Motor neuron (in vitro differentiated cells): Measurements from ENCODE around the gene VDAC2. TPM values are rescaled to one million over a fixed set of nuclear protein-coding genes. Genes with fewer than 3 reads are reported as not detected.
"Not testable (repeated sequence)": the region's sequence is repeated elsewhere in the genome, so short reads cannot be mapped to it uniquely, and the experiment has no call there.

Source experiments
- ATAC-seq, 8 experiments: fragments of 200-7000 bp; cut with Tn5 transposase; replicated peaks in 6 of 8; 2 replicates each; pipeline ENCODE4 v1.8.0; 2021; ENCODE audit warnings: mild to moderate bottlenecking in 8 of 8, moderate library complexity in 8 of 8
- H3K27ac ChIP-seq, 2 donors: fragments of 250-450 bp; sonication (Bioruptor Pico); 2 replicates each; pipeline ENCODE4 v1.9.0; 2021; ENCODE audit warnings: antibody characterized with exemption in 2 of 2, mild to moderate bottlenecking in 2 of 2, moderate library complexity in 1 of 2
- H3K4me1 ChIP-seq, 2 donors: fragments of 250-450 bp; sonication (Bioruptor Pico); replicated peaks in 1 of 2; 2 replicates each; pipeline ENCODE4 v1.6.1; 2021; ENCODE audit warnings: antibody characterized with exemption in 2 of 2, mild to moderate bottlenecking in 2 of 2, moderate library complexity in 1 of 2
- H3K4me3 ChIP-seq, 5 donors: fragments of 250-450 bp; sonication (Bioruptor Pico); 2 replicates each; pipeline ENCODE4 v1.9.0; 2021; ENCODE audit warnings: antibody characterized with exemption in 5 of 5, mild to moderate bottlenecking in 5 of 5, moderate library complexity in 4 of 5
- whole genome bisulfite sequencing, 10 experiments: fragments of 450-650 bp; shearing (Covaris generic); methylation state at CpG; one replicate each; pipeline ENCODE4 v1.0.0; 2022; 5-methylcytosine and 5-hydroxymethylcytosine counted together
- in situ Hi-C, 9 experiments: fragments of 400-800 bp; cut with MboI; loops; one replicate each; pipeline ENCODE4 v1.15.0; 2021; ENCODE audit warnings: low sequenced_read_pairs in 9 of 9, low pct_unique_long_range_greater_than_20kb in 2 of 9; ENCODE audit not compliant: unreplicated experiment in 9 of 9
- total RNA-seq, 8 experiments: library from RNA; unstranded; fragments of 300-600 nt; gene quantifications; 2 replicates each; pipeline versions ENCODE4 v1.2.3 to v1.2.4, GENCODE V29; 2022

VDAC2 gene
- total RNA-seq, 8 experiments from 2014 or later: 198 to 262 (median 230) TPM

DNA sequence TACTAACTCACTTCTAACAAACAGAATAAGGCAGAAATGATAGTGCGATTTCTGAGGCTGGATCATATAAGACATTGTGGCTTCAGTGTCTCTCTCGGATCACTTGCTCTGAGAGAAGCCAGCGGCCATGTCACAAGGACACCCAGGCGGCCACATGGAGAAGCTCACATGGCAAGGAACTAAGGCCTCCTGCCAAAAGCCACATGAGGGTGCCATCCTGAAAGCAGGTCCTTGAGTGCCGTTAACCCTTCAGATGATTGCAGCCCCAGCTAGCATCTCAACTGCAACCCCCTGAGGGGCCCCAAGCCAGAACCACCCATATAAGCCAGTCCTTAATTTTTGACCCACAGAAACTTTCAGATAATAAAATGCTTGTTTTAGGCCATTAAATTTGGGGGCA lies 6.9 kb upstream of the VDAC2 start:
- Histone ChIP-seq H3K4me3 (no peak overlapping the region), H3K4me1 (peaks cover 0 to 6% of the 10 kb centered on the region in 2 donors), H3K27ac (no peak overlapping the region)
- WGBS, 10 experiments: 81 to 100% (median 87%) methylated on average over 1 to 4 of the region's 5 CpGs; no CpG with 5 or more reads in 5 of the 10 experiments
- in situ Hi-C loops: no loop called here
- ATAC-seq: no peak

DNA sequence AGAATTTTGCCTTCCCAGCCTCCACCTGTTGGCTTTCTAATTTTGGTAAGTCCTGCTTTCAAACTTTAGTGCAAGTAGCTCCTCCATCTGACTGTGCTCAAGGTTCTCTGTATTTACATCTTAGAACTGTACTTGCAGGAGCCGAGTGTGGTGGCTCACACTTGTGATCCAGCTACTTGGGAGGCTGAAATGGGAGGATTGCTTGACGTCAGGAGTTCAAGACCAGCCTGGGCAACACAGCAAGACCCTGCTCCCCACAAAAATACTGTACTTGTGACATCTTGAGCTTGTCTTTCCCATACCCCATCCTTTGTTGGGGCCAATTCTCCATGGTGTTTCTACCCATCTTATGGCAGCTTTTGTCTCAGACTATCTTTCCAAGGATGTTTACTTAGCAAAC lies 4.7 kb upstream of the VDAC2 start:
- in situ Hi-C loops: no loop called here
- ATAC-seq: no peak
- Histone ChIP-seq H3K4me3 (no peak overlapping the region), H3K4me1 (peaks cover 3 to 13% of the 10 kb centered on the region in 2 donors), H3K27ac (no peak overlapping the region)
- WGBS, 10 experiments: 88 to 100% (median 100%) methylated on average over 1 to 2 of the region's 2 CpGs; no CpG with 5 or more reads in 3 of the 10 experiments

DNA sequence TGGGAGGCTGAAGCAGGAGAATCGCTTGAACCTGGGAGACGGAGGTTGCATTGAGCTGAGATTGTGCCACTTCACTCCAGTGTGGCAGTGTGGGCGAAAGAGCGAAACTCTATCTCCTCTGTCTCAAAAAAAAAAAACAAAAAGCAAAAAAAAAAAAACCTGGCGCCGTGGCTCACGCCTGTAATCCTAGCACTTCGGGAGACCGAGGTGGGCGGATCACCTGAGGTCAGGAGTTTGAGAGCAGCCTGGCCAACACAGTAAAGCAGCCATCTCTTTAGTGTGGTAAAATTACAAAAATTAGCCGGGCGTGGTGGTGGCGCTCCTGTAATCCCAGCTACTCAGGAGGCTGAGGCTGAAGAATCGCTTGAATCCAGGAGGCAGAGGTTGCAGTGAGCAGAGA lies 4.0 kb upstream of the VDAC2 start:
- 90 to 100% (median 93%) methylated on average over 1 to 12 of the region's 14 CpGs; no CpG with 5 or more reads in 1 of the 10 experiments for WGBS, 10 experiments
- ATAC-seq, H3K4me3 ChIP-seq, in situ Hi-C loops, H3K27ac ChIP-seq: not testable (repeated sequence)
- H3K4me1 ChIP-seq: peaks cover 4 to 13% of the 10 kb centered on the region in 2 donors

GRCh38 chr10:75207079-75207856 lies 3.3 kb upstream of the VDAC2 start:
- Histone ChIP-seq H3K4me3 (no peak overlapping the region), H3K27ac (no peak overlapping the region), H3K4me1 (peaks cover 10 to 15% of the 10 kb centered on the region in 2 donors)
- in situ Hi-C loops: no loop called here
- no peak for ATAC-seq
- WGBS, 10 experiments: 23 to 88% (median 71%) methylated on average over 2 to 11 of the region's 13 CpGs

DNA sequence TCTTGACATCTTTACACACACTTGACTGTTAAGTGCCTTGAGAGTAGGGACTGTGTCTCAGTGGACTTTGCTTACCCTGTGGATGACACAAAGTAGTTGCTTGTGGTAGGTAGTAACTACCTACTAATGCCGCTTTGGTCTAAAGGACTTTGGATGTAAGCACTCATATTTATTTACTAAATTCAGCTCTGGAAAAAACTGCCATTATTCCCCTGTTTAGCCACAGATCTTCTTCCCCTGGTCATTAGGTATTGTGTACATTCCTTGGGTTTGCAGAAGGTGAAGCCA lies 2.8 kb upstream of the VDAC2 start:
- no peak overlapping the region for H3K27ac ChIP-seq
- in situ Hi-C loops: no loop called here
- H3K4me3 ChIP-seq: no peak overlapping the region
- no peak for ATAC-seq
- H3K4me1 ChIP-seq: peaks cover 11 to 15% of the 10 kb centered on the region in 2 donors
- WGBS, 10 experiments: 80 to 100% (median 100%) methylated on average over 1 of the region's 1 CpG; no CpG with 5 or more reads in 5 of the 10 experiments

DNA sequence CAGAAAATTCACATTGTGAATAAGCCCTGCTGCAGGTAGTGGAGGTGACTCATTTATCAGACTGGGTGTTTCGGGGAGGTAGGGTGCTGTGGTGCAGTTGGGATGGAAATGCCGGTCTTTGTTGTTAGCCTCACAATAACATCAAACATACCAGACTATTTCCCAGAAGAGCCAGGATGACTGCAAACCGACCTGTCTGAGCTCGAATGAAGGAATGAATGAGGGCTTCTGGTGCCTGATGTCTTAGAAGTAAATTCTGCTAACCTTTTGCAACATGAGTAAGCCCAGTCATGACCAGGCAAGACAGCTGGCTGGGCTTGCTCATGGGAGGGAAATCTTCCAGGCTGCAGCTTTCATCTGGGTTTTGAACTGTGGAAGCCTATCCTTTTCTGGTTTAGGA lies 2.4 kb upstream of the VDAC2 start:
- no peak overlapping the region for H3K27ac ChIP-seq
- WGBS, 10 experiments: 24 to 100% (median 75%) methylated on average over 1 to 3 of the region's 4 CpGs; no CpG with 5 or more reads in 4 of the 10 experiments

GRCh38 chr10:75209086-75209920 lies 1.3 kb upstream of the VDAC2 start:
- 77 to 98% (median 95%) methylated on average over 4 to 13 of the region's 16 CpGs for WGBS, 10 experiments
- Histone ChIP-seq H3K27ac (peak overlapping the region; percentile 99 to 100), H3K4me3 (peak overlapping the region; percentile 55 to 74 (median 59)), H3K4me1 (peaks cover 11 to 15% of the 10 kb centered on the region in 2 donors)
- ATAC-seq: no peak
- in situ Hi-C loops: no loop called here

More for the DNA sequence above, 2.4 kb upstream of the VDAC2 start:
- H3K4me1 ChIP-seq: peaks cover 11 to 15% of the 10 kb centered on the region in 2 donors
- in situ Hi-C loops: no loop called here
- no peak overlapping the region for H3K4me3 ChIP-seq
- no peak for ATAC-seq

GRCh38 chr10:75209921-75210281 lies 695 bp upstream of the VDAC2 start:
- in situ Hi-C loops: no loop called here
- 0 to 50% (median 3%) methylated on average over 2 to 15 of the region's 19 CpGs; no CpG with 5 or more reads in 3 of the 10 experiments for WGBS, 10 experiments
- Histone ChIP-seq H3K4me3 (peak overlapping the region; percentile 55 to 74 (median 59)), H3K27ac (peak overlapping the region; percentile 99 to 100), H3K4me1 (peaks cover 11 to 15% of the 10 kb centered on the region in 2 donors)
- ATAC-seq: peak; percentile 57 to 67 (median 62)

DNA sequence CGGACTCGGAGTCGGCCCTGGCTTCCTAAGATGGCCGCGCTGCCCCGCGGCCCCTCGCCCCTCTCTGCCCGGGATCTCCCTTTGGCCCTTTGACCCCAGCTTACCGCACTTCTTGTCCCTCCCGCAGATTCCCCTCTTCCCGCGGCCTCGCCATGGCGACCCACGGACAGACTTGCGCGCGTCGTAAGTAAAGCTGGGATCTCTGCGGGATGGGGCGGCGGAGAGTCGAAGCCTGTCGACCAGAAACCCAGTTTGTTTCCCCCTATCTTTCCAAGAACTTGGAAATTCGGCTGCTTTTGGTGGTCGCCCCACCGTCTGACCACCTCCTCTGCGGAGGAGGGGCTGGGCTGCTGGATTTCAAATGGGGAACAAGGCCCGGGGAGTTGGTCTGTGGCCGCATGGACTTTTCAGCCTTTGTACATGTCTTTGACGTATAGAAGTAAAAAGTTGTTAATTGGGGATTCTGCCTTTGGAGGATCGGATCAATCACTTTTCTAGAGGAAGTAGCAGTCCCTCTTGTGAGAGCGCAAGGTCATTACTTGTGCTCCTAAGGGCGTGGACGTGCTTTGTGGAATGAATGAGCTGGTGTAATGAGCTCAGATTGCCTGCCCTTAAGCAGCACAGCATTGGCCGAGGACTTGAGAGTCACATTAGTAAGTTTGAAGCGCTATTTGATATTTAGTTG lies 553 bp downstream of the VDAC2 start:
- WGBS, 10 experiments: 0 to 7% (median 0%) methylated on average over 1 to 13 of the region's 38 CpGs; no CpG with 5 or more reads in 2 of the 10 experiments
- Histone ChIP-seq H3K4me1 (peaks cover 11 to 15% of the 10 kb centered on the region in 2 donors), H3K27ac (peak overlapping the region; percentile 99 to 100), H3K4me3 (peak overlapping the region; percentile 55 to 74 (median 59))
- peak in 3 of 8 experiments; percentile 6 to 18 (median 14) for ATAC-seq
- in situ Hi-C loops: no loop called here

DNA sequence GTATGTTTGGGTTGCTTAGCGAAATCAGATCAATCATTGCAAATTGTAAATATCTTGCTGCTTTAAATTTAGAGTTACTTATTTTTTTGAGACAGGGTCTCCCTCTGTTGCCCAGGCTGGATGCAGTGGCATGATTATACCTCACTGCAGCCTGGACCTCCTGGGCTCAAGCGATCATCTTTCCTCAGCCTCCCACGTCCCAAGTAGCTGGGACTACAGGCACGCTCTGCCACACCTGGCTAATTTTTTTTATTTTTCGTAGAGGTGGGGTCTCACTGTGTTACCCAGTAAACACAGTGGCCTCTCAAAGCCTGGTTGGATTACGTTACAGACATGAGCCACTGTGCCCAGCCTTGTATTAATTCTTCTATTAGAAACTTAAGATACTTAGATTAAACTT lies 1.7 kb downstream of the VDAC2 start:
- in situ Hi-C loops: no loop called here
- 67 to 100% (median 90%) methylated on average over 1 to 5 of the region's 6 CpGs; no CpG with 5 or more reads in 2 of the 10 experiments for WGBS, 10 experiments
- peaks cover 11% of the 10 kb centered on the region in 2 donors for H3K4me1 ChIP-seq
- no peak overlapping the region for H3K27ac ChIP-seq
- ATAC-seq: no peak
- H3K4me3 ChIP-seq: peak overlapping the region in 2 of 5 donors; percentile 55 to 59

GRCh38 chr10:75220274-75220673 lies 9.7 kb downstream of the VDAC2 start:
- no peak overlapping the region for H3K27ac ChIP-seq
- 67 to 100% (median 100%) methylated on average over 1 to 4 of the region's 4 CpGs; no CpG with 5 or more reads in 4 of the 10 experiments for WGBS, 10 experiments

DNA sequence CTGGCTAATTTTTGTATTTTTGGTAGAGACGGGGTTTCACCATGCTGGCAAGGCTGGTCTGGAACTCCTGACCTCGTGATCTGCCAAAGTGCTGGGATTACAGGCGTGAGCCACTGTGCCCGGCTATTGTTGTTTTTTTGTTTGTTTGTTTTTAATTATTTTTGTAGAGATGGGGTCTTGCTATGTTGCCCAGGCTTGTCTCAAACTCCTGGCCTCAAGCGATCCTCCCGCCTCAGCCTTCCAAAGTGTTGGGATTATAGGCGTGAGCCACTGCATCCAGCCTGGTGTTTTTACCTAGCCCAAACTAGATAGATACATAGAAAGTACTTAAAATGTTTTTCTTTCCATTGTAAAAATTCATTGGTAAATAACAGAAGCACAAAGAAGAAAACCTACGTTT lies 10.9 kb downstream of the VDAC2 start:
- ATAC-seq, H3K4me3 ChIP-seq, H3K27ac ChIP-seq, H3K4me1 ChIP-seq, in situ Hi-C loops: not testable (repeated sequence)
- 77 to 100% (median 92%) methylated on average over 1 to 8 of the region's 8 CpGs for WGBS, 10 experiments

More at GRCh38 chr10:75220274-75220673, 9.7 kb downstream of the VDAC2 start:
- H3K4me1 ChIP-seq: no peaks in the 10 kb centered on the region
- in situ Hi-C loops: no loop called here
- no peak overlapping the region for H3K4me3 ChIP-seq
- ATAC-seq: peak in 2 of 8 experiments; percentile 12 to 65

DNA sequence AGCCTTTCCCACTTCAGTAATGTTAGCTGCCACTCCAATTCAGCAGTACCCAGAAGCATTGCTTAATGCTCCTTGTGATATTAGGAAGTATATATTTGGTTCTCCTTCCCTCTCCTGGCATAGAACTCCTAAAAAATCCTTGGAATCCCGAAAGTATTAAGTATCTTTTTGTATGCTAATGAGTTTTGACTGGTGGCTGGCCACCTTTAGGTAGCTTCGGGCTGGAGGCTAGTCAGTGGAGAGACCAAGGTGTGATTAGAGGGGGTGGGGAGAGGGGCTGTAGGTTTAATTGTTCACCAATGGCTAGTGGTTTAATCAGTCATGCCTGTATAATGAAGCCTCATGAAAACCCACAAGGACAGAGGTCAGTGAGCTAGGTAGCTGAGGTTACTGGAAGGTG lies 12.9 kb downstream of the VDAC2 start:
- WGBS, 10 experiments: 35 to 100% (median 67%) methylated on average over 1 to 2 of the region's 2 CpGs; no CpG with 5 or more reads in 5 of the 10 experiments
- Histone ChIP-seq H3K4me1 (no peaks in the 10 kb centered on the region), H3K27ac (no peak overlapping the region), H3K4me3 (no peak overlapping the region)
- in situ Hi-C loops: no loop called here
- no peak for ATAC-seq
